ENCODE data around the gene DVL2. TPM values are rescaled to one million over a fixed set of nuclear protein-coding genes. Genes with fewer than 3 reads are reported as not detected.

DVL2 gene
- total RNA-seq, 1 experiment from 2014 or later, result 41.3 TPM

DNA sequence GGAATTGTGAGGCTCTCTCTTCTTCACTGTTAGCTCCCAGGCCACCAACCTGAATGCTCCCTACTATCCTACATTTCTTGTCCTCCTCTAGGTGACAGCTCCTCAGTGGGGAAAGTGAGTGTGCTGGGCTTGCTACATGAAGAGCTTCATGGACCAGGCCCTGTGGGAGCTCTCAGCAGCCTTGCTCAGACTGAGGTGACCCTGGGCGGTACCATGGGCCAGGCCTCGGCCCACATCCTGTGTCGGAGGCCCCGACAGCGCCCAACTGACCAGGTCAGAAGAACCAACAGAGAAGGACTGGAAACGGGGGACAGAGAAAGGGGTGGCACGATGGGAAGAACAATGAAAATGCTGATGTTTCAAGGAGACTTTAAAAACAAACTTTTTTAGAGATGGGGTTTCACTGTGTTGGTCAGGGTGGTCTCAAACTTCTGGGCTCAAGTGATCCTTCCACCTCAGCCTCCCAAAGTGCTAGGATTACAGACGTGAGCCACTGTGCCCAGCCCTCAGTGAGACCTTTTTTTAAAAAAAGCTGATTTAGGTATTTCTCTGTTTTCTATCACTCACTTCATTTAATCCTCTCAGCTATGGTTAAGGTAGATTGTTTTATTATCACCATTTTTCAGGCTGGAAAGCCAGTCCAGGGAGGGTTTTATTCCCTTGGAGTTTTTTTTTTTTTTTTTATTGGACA is 22.6 kb upstream of the DVL2 start:
- Histone ChIP-seq H3K9me3 (no peaks in the 10 kb centered on the region), H3K36me3 (ENCODE audit: control insufficient read depth, insufficient read depth, low read length) (peaks cover 2% of the 10 kb centered on the region), H3K4me3 (ENCODE audit: low read depth, low read length) (no peak overlapping the region), H3K4me1 (peaks cover 21% of the 10 kb centered on the region), H3K27me3 (replicated peaks; ENCODE audit: control insufficient read depth, insufficient read depth, low read length) (no peaks in the 10 kb centered on the region)
- peak overlapping the region; percentile 12 for H3K27ac Mint-ChIP-seq (ENCODE audit: unreplicated experiment)
- no peak for DNase-seq
- H3K4me1 Mint-ChIP-seq (ENCODE audit: low read depth, unreplicated experiment), result peaks cover 11% of the 10 kb centered on the region
- TF ChIP-seq, protein P1, sequence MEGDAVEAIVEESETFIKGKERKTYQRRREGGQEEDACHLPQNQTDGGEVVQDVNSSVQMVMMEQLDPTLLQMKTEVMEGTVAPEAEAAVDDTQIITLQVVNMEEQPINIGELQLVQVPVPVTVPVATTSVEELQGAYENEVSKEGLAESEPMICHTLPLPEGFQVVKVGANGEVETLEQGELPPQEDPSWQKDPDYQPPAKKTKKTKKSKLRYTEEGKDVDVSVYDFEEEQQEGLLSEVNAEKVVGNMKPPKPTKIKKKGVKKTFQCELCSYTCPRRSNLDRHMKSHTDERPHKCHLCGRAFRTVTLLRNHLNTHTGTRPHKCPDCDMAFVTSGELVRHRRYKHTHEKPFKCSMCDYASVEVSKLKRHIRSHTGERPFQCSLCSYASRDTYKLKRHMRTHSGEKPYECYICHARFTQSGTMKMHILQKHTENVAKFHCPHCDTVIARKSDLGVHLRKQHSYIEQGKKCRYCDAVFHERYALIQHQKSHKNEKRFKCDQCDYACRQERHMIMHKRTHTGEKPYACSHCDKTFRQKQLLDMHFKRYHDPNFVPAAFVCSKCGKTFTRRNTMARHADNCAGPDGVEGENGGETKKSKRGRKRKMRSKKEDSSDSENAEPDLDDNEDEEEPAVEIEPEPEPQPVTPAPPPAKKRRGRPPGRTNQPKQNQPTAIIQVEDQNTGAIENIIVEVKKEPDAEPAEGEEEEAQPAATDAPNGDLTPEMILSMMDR (IDR thresholded peaks at IDR 0.05; ENCODE audit: insufficient read depth in 1 of 2, low read depth in 1 of 2, low read length in 1 of 2, severe bottlenecking in 1 of 2, unreplicated experiment in 1 of 2), result no peak
- POLR2A ChIA-PET, result interaction anchor here (1.1 kb wide), 1 partner anchor 15 kb away, joined by 3 read pairs; no protein-coding TSS in a partner anchor
- H3K36me3 Mint-ChIP-seq (ENCODE audit: insufficient read depth, unreplicated experiment), result peaks cover 94% of the 10 kb centered on the region
- no peaks in the 10 kb centered on the region for H3K27me3 Mint-ChIP-seq (ENCODE audit: insufficient read depth, unreplicated experiment)
- H3K4me3 Mint-ChIP-seq (ENCODE audit: unreplicated experiment), result no peak overlapping the region
- no TSS peak for BruUV-seq (replicated peaks)
- intact Hi-C loops (cut with micrococcal nuclease; ENCODE audit: unreplicated experiment), result no loop called here
- H3K9me3 Mint-ChIP-seq (ENCODE audit: unreplicated experiment), result no peaks in the 10 kb centered on the region
- CTCF ChIA-PET, result interaction anchor here (0.7 kb wide), 1 partner anchor 9 kb away, joined by 4 read pairs; no protein-coding TSS in a partner anchor

DNA sequence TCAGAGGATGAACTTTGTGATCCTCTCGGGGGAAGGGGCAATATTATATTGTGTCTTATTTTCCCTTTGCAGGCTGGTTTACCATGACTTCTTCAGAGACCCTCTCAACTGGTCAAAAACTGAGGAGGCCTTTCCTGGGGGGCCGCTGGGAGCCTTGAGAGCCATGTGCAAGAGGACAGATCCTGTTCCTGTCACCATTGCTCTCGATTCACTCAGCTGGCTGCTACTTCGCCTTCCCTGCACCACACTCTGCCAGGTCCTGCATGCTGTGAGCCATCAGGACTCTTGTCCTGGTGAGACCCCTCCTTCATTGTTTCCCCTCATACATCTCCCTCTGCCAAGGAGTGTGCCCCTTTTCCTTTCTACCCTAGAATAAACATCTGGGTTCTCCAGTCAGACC is 20.2 kb upstream of the DVL2 start:
- Mint-ChIP-seq H3K27ac (ENCODE audit: unreplicated experiment) (no peak overlapping the region), H3K4me1 (ENCODE audit: low read depth, unreplicated experiment) (peaks cover 11% of the 10 kb centered on the region), H3K4me3 (ENCODE audit: unreplicated experiment) (no peak overlapping the region), H3K36me3 (ENCODE audit: insufficient read depth, unreplicated experiment) (peaks cover 75% of the 10 kb centered on the region), H3K9me3 (ENCODE audit: unreplicated experiment) (no peaks in the 10 kb centered on the region), H3K27me3 (ENCODE audit: insufficient read depth, unreplicated experiment) (no peaks in the 10 kb centered on the region)
- no TSS peak for BruUV-seq (replicated peaks)
- TF ChIP-seq, protein P1 (IDR thresholded peaks at IDR 0.05; ENCODE audit: insufficient read depth in 1 of 2, low read depth in 1 of 2, low read length in 1 of 2, severe bottlenecking in 1 of 2, unreplicated experiment in 1 of 2), result no peak
- no peaks in the 10 kb centered on the region for H3K9me3 ChIP-seq
- peaks cover 9% of the 10 kb centered on the region for H3K4me1 ChIP-seq
- ChIA-PET CTCF (no interaction called here), POLR2A (no interaction called here)
- no peak overlapping the region for H3K4me3 ChIP-seq (ENCODE audit: low read depth, low read length)
- intact Hi-C loops (cut with micrococcal nuclease; ENCODE audit: unreplicated experiment), result no loop called here
- no peak for DNase-seq
- H3K36me3 ChIP-seq (ENCODE audit: control insufficient read depth, insufficient read depth, low read length), result no peaks in the 10 kb centered on the region; the same call in 1 of the 2 replicates
- no peaks in the 10 kb centered on the region for H3K27me3 ChIP-seq (replicated peaks; ENCODE audit: control insufficient read depth, insufficient read depth, low read length)

DNA sequence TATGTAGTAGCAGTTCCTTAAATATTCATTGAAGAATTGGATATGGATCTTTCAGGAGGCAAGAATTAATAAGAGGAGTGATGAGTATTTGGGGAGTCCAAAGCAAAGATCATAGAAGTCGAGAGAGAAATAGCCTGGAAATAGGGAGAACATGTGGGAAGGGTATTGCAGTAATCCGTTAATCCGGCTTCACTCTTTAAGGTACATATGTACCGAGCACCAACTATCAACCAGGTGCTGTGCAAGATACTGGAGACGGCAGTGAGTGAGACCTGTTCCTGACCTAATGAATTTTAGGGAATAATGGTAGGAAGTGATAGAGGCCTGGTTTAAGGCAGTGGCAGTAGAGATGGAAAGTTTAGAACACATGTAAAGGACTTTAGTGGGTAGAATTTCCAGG is 18.8 kb upstream of the DVL2 start:
- no peaks in the 10 kb centered on the region for H3K27me3 ChIP-seq (replicated peaks; ENCODE audit: control insufficient read depth, insufficient read depth, low read length)
- H3K4me1 Mint-ChIP-seq (ENCODE audit: low read depth, unreplicated experiment), result peaks cover 11% of the 10 kb centered on the region
- H3K4me3 Mint-ChIP-seq (ENCODE audit: unreplicated experiment), result peak overlapping the region; percentile 88
- ChIA-PET POLR2A (no interaction called here), CTCF (no interaction called here)
- intact Hi-C loops (cut with micrococcal nuclease; ENCODE audit: unreplicated experiment), result no loop called here
- peak overlapping the region; percentile 98 for H3K27ac Mint-ChIP-seq (ENCODE audit: unreplicated experiment)
- TF ChIP-seq, protein P1 (IDR thresholded peaks at IDR 0.05; ENCODE audit: insufficient read depth in 1 of 2, low read depth in 1 of 2, low read length in 1 of 2, severe bottlenecking in 1 of 2, unreplicated experiment in 1 of 2), result no peak
- H3K27me3 Mint-ChIP-seq (ENCODE audit: insufficient read depth, unreplicated experiment), result no peaks in the 10 kb centered on the region
- H3K9me3 ChIP-seq, result no peaks in the 10 kb centered on the region
- TSS peak; percentile 76 for BruUV-seq (replicated peaks)
- H3K36me3 ChIP-seq (ENCODE audit: control insufficient read depth, insufficient read depth, low read length), result no peaks in the 10 kb centered on the region
- no peak for DNase-seq
- H3K9me3 Mint-ChIP-seq (ENCODE audit: unreplicated experiment), result no peaks in the 10 kb centered on the region
- H3K4me3 ChIP-seq (ENCODE audit: low read depth, low read length), result peak overlapping the region; percentile 70
- H3K36me3 Mint-ChIP-seq (ENCODE audit: insufficient read depth, unreplicated experiment), result peaks cover 73% of the 10 kb centered on the region
- H3K4me1 ChIP-seq, result no peaks in the 10 kb centered on the region

Data from Caco-2 (cell line).